Bronchial epithelial cell (primary cell): ENCODE data around the gene TTC12. TPM values are rescaled to one million over a fixed set of nuclear protein-coding genes. Genes with fewer than 3 reads are reported as not detected.
"Not testable (repeated sequence)": the region's sequence is repeated elsewhere in the genome, so short reads cannot be mapped to it uniquely, and the experiment has no call there.

Source experiments
- DNase-seq: peaks from one replicate; pipeline ENCODE4 v3.0.0-alpha.2; 2010; ENCODE audit warnings: low read depth
- FAIRE-seq: peaks from 2 replicates; lab custom pipeline; 2011; peaks lifted over from hg19 to GRCh38; lab: Jason Lieb, UNC
- H3K27me3 ChIP-seq: 2 replicates; pipeline ENCODE4 v1.5.1; 2011; ENCODE audit warnings: low read length; ENCODE audit not compliant: control insufficient read depth, insufficient read depth
- H3K36me3 ChIP-seq: 2 replicates; pipeline ENCODE4 v1.5.1; 2011; ENCODE audit warnings: low read length; ENCODE audit not compliant: control insufficient read depth, insufficient read depth
- H3K4me3 ChIP-seq: 2 replicates; pipeline ENCODE4 v1.5.1; 2011; ENCODE audit warnings: mild to moderate bottlenecking, low read depth, low read length, control low read depth
- total RNA-seq: library from RNA; depleted of rRNA; stranded (reverse); fragments of >200 nt; gene quantifications from 2 replicates; pipeline ENCODE4 v1.2.1, GENCODE V29; 2014
- TF ChIP-seq, protein P1 (sequence below): IDR thresholded peaks from 2 replicates; pipeline ENCODE4 v1.5.1; 2011; ENCODE audit warnings: mild to moderate bottlenecking, moderate library complexity, low read length, control low read depth, inconsistent platforms; ENCODE audit not compliant: insufficient read depth, severe bottlenecking

TTC12 gene
- total RNA-seq, 1 donor from 2014 or later: 12.9 TPM

DNA sequence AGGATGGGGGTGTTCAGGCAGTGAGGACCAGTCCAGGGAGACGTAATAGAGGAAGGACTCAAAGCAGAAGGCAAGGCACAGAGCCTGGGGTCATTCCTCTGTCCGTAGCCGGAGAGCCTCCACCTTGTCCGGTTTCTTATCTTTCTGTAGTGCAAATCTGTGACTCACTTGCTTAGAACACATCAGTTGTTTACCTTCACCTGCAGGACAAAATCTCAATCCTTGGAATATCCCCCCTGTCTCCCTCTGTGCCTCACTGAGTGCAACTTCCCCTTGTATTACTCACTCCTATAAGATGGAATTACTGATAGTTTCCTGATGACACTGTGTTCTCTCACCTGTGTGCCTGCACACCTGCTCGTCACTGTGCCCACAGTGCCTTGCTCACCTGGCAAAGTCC, 20.4 kb upstream of the TTC12 start:
- Histone ChIP-seq H3K36me3 (no peaks in the 10 kb centered on the region), H3K27me3 (peaks cover 1% of the 10 kb centered on the region), H3K4me3 (no peak overlapping the region)
- peak; percentile 32 for FAIRE-seq
- DNase-seq: peak; percentile 39
- TF ChIP-seq, protein P1, sequence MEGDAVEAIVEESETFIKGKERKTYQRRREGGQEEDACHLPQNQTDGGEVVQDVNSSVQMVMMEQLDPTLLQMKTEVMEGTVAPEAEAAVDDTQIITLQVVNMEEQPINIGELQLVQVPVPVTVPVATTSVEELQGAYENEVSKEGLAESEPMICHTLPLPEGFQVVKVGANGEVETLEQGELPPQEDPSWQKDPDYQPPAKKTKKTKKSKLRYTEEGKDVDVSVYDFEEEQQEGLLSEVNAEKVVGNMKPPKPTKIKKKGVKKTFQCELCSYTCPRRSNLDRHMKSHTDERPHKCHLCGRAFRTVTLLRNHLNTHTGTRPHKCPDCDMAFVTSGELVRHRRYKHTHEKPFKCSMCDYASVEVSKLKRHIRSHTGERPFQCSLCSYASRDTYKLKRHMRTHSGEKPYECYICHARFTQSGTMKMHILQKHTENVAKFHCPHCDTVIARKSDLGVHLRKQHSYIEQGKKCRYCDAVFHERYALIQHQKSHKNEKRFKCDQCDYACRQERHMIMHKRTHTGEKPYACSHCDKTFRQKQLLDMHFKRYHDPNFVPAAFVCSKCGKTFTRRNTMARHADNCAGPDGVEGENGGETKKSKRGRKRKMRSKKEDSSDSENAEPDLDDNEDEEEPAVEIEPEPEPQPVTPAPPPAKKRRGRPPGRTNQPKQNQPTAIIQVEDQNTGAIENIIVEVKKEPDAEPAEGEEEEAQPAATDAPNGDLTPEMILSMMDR: no peak

DNA sequence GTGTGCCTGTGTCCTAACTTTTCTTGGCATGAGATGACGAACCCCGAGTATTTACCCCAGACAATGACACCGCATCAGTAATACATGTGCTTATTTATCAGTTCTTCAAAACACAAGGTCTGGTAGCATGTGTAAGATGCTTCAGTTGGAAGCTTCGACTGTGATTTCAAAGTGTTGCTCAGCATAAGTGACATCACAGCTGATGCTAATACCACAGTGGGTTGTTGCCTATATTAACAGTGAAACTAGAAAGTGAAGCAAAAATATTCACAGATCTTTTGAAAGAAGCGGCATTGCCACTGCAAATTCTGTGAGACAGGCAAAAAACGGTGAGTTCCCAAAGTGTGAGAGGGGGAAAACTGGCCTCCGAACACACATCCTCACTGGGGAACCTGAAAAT, 18.4 kb upstream of the TTC12 start:
- Histone ChIP-seq H3K36me3 (no peaks in the 10 kb centered on the region), H3K27me3 (peaks cover 1% of the 10 kb centered on the region), H3K4me3 (no peak overlapping the region)
- no peak for FAIRE-seq
- no peak for DNase-seq
- TF ChIP-seq, protein P1: no peak

DNA sequence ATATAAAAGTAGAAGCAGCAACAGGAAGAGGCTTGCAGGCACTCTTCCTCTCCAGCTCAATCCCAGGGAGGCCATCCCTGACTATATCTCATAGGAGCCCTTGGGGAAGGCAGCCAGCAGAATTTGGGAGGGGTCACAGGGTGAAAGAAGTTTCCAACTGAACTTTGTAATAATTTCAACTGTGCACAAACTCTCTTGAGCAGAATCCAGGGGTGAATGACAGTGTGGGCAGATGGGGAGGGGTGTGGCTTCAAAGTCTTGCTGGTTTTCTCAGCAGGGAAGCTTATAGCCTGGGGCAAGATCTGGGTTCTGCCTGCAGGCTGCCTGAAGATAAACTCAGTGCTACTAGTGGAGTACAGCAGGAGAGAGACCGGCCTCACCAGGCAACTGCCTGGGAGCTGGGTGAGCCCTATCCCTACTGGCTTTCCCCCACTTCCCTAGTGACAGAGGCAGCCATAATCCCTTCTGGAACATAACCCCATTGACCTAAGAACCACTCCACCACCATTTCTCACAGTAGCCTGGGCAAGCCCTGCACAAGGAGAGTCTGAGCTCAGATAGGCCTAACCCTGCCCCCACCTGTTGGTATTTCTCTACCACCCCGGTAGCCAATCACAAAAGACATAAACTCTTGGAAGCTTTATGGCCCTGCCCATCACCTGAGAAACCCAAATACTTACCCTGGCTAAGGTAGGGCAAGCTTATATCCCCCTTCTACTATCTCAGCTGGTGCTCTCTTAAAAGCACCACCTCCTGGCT, 17.8 kb upstream of the TTC12 start:
- Histone ChIP-seq H3K4me3 (no peak overlapping the region), H3K36me3 (no peaks in the 10 kb centered on the region), H3K27me3 (peaks cover 1% of the 10 kb centered on the region)
- FAIRE-seq: no peak
- TF ChIP-seq, protein P1: no peak
- no peak for DNase-seq

DNA sequence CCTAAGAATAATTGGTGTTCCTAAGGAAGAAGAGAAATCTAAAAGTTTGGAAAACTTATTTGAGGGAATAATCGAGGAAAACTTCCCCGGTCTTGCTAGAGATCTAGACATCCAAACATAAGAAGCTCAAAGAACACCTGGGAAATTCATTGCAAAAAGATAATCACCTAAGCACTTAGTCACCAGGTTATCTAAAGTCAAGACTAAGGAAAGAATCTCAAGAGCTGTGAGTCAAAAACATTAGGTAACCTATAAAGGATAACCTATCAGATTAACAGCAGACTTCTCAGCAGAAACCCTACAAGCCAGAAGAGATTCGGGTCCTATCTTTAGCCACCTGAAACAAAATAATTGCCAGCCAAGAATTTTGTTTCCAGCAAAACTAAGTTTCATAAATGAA, 15.9 kb upstream of the TTC12 start:
- H3K36me3 ChIP-seq, H3K4me3 ChIP-seq, H3K27me3 ChIP-seq, FAIRE-seq: not testable (repeated sequence)
- peak; percentile 68 for DNase-seq

DNA sequence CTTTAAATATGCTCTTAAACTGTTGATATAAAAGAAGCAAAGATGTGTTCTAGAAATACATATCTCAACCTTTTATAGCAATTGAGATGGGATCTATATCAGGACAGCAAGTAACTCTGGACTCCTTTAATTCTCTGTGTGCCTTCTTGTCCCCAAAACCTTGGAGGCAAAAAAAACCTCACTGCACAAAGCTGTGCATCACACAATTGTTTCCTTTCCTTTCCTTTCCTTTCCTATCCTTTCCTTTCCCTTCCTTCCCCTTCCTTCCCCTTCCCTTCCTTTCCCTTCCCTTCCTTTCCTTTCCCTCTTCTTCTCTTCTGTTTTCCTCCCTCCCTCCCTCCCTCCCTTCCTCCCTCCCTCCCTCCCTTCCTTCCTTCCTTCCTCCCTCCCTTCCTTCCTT, 9.5 kb upstream of the TTC12 start:
- DNase-seq (no peak), FAIRE-seq (no peak)
- Histone ChIP-seq H3K36me3 (no peaks in the 10 kb centered on the region), H3K4me3 (no peak overlapping the region), H3K27me3 (no peaks in the 10 kb centered on the region)
- TF ChIP-seq, protein P1: no peak

DNA sequence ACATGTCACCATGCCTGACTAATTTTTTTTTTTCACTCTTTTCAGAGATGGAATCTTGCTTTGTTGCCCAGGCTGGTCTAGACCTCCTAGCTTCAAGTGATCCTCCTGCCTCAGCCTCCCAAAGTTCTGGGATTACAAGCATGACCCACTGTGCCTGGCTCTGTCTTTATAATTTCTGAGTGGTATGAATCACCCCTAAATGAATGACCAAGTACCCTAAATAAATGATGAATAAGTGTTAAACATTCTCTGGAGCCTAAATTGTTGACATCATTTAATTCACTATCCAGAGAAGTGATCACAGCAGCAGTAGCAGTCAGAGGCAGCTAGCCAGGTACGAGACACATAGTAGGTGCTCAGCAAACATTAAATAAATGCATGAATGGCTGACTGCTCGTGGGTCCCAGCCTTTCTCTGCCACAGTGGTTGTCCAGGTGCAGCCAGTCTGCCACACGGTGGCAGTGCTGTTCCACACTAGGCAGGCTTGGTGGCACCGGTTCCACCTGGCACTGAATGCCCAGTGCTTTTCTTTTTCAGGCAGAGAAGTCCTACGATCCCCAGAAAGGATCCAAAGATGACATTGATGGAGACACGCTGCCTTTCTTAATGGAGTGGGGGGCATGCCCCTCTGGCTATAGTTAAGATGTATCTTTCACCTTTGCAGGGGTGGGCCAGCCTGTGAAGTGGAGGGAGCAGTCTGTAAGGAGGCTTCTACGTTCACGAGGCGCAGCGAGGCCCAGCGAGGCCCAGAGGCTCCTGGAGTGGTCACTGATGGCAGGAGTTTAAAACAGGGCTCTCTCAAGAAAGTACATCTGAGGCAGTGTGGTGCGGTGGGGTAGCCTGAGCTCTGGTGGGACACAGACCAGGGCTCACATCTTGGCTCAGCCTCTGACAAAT, 8.7 kb upstream of the TTC12 start:
- no peaks in the 10 kb centered on the region for H3K36me3 ChIP-seq
- TF ChIP-seq, protein P1: peak; percentile 97
- DNase-seq: peak; percentile 50
- no peaks in the 10 kb centered on the region for H3K27me3 ChIP-seq
- H3K4me3 ChIP-seq: no peak overlapping the region
- peak; percentile 83 for FAIRE-seq
